Mammary epithelial cell (primary cell): ENCODE data around the gene RILPL1.
"Not testable (repeated sequence)": the region's sequence is repeated elsewhere in the genome, so short reads cannot be mapped to it uniquely, and the experiment has no call there.

Experiments
- EZH2 ChIP-seq: IDR thresholded peaks from 2 replicates; pipeline ENCODE4 v1.6.1; 2012; ENCODE audit warnings: low read length, inconsistent platforms, borderline replicate concordance
- TF ChIP-seq, protein P1 (sequence below), 2 donors: IDR thresholded peaks in 1 of 2; conservative IDR thresholded peaks in 1 of 2; 2 replicates each; pipeline ENCODE4 v1.5.1; 2011 to 2012; ENCODE audit warnings: inconsistent platforms in 2 of 2, low read length in 2 of 2, mild to moderate bottlenecking in 2 of 2, control low read depth in 1 of 2, low read depth in 1 of 2; ENCODE audit not compliant: insufficient read depth in 1 of 2; ENCODE audit errors: extremely low read depth in 1 of 2

DNA sequence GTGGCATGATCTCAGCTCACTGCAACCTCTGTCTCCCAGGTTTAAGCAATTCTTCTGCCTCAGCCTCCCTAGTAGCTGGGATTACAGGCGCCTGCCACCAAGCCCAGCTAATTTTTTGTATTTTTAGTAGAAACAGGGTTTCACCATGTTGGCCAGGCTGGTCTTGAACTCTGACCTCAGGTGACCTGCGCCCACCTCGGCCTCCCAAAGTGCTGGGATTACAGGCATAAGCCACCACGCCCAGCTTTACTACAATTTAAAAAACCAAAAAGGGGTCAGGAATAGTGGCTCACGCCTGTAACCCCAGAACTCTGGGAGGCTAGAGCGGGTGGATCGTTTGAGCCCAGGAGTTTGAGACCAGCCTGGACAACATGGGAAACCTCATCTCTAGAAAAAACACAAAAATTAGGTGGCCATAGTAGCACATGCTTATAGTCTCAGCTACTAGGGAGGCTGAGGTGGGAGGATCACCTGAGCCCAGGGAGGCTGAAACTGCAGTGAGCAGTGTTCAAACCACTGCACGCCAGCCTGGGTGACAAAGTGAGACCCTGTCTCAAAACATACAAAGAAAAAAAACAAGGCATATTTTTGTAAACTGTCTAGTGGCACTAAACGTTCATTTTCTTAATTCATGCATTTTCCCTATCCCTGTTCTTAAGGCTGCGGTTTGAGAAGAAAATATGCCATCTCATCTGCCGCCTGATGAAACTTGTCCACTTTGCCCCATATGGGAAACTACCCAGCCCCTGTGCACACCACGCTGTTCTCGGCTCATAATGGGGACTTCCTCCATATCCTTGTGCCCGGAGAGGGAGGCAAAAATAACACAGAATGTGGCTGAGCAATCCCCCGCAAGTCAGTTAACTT lies 101.3 kb downstream of the RILPL1 start:
- not testable (repeated sequence) for TF ChIP-seq EZH2
- TF ChIP-seq, protein P1, sequence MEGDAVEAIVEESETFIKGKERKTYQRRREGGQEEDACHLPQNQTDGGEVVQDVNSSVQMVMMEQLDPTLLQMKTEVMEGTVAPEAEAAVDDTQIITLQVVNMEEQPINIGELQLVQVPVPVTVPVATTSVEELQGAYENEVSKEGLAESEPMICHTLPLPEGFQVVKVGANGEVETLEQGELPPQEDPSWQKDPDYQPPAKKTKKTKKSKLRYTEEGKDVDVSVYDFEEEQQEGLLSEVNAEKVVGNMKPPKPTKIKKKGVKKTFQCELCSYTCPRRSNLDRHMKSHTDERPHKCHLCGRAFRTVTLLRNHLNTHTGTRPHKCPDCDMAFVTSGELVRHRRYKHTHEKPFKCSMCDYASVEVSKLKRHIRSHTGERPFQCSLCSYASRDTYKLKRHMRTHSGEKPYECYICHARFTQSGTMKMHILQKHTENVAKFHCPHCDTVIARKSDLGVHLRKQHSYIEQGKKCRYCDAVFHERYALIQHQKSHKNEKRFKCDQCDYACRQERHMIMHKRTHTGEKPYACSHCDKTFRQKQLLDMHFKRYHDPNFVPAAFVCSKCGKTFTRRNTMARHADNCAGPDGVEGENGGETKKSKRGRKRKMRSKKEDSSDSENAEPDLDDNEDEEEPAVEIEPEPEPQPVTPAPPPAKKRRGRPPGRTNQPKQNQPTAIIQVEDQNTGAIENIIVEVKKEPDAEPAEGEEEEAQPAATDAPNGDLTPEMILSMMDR (conservative IDR thresholded peaks at IDR 0.05 in 1 of 2, IDR thresholded peaks at IDR 0.05 in 1 of 2; ENCODE audit: extremely low read depth in 1 of 2, insufficient read depth in 1 of 2, low read depth in 1 of 2, low read length in 2 of 2), result not testable (repeated sequence)
